GM18517 (cell line): Measurements from ENCODE around the gene ELMO1.

Source experiments
- ATAC-seq: cut with Tn5 transposase; IDR thresholded peaks from one replicate; pipeline ENCODE4 v1.9.1; 2021; ENCODE audit warnings: mild to moderate bottlenecking, moderate library complexity; ENCODE audit not compliant: unreplicated experiment

The ELMO1 gene

DNA sequence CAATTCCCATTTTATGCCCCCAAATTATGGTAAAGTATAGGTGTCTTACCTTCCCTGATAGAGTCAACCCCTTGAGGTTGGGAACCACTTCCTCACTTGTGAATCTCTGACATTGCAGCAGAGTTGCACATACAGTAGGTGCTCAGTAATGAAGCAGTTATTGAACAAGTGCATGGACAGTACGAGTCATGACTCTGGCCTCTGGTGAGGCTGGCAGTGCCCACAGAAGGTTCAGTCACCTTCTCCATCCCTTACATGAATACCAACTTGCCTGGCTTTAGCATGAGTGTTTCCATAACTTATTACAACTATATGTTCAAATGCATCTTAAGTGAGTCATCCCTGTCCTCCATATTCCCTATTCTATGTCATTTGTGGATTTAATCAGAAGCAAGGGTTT lies 340.0 kb downstream of the ELMO1 start:
- no peak for ATAC-seq

DNA sequence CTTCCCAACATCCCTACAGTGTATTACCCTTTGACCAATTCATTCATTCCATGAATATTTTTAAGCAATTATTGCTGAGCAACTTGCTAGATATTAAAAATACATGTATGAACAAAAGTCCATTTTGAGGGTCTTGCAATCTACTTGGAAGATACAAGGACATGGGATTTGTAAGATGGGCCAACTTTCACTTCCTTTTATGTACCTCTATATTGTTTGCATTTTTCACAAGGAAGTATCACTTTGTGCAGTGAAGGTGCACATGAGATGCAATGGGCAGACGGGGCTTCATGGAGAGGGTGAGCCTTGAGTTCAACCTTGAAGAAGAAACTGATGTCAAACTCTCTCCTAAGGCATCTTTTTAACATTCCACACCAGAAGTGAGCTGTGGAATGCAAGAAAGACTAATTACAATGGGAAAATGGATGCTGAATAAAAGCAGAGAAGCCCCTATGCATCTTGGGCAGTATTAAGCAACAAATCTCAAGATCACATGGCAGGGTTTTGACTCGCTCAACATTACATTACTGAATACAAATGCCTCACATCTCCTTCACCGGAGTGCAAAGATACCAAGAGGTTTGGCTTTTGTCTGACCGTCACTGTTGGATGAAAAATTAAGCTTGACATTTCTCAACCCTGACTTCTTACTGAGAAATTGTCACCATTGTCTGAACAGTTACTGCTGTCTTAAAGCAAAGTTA lies 341.5 kb downstream of the ELMO1 start:
- ATAC-seq, result no peak

DNA sequence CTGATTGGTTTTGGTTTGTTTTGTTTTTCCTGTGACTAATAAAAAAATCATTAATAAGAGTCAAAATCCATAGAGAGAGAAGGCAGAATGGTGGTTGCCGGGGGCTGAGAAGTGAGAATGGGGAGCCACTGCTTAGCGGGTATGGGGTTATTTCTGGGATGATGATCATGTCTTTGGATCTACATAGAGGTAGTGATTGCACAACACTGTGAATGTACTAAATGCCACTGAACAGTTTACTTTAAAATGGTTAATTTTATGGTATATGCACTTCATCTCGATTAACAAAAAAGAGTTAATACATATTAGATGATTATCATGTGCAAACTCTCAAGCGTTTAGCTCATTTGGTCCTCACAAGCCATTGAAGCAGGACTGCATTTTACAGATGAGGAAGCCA lies 342.9 kb downstream of the ELMO1 start:
- no peak for ATAC-seq

DNA sequence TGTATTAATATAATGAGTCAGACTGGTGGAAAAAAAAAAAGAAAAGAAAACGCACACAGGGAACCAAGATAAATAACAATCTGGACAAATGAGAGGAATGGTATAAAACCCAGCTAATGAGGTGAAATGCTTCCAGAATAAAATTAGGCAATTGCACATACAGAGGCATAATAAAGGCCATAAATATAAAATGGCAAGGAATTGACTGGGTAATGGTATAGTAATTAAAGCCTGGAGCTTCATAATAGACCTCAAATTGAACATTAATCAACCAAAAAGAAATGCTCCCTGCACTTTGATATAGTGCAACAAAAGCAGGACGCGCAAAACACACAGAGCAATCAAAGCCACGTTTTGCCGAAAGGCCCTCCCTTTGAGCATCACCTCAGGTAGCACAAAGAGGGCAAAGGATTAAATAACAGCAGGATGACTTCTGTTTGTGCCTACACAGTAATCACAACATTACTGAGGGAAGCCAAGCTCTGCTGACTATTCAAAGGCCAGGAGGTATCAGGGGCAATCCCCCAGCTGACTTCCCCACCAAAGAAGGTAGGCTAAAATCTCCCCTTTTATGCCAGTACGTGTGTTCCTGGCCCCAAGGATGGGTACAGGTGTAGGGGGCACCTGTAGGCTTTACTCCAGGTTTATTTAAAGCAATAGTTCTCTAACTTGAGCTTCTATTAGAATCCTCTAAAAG lies 343.7 kb downstream of the ELMO1 start:
- no peak for ATAC-seq

DNA sequence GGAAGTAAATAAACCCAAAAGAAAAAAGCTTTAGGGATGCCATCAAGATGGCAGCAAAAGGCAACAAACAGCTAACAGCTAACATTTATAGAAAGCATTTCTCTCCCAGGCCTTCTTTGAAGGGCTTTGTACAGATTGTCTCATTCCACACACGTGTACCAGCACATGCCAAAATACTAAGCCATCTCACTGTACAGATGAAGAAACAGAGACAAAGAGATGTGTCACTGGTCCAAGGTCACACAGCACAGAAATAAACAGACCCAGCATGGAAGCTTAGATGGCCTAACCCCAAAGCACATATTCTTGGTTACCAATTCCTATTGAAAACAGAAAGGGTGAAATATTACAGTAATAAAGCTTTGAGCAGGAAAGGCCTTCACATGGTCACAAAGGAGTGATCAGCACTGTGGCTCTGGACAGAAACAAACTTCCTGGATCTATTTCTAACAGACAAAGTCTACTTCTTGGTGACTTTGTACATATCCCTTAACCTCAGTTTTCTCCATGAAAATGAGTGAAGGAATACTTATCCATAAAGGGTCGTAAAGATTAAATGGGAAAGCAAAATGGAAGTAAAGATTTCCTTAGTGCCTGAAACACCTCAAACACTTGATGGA lies 346.0 kb downstream of the ELMO1 start:
- ATAC-seq, result no peak

DNA sequence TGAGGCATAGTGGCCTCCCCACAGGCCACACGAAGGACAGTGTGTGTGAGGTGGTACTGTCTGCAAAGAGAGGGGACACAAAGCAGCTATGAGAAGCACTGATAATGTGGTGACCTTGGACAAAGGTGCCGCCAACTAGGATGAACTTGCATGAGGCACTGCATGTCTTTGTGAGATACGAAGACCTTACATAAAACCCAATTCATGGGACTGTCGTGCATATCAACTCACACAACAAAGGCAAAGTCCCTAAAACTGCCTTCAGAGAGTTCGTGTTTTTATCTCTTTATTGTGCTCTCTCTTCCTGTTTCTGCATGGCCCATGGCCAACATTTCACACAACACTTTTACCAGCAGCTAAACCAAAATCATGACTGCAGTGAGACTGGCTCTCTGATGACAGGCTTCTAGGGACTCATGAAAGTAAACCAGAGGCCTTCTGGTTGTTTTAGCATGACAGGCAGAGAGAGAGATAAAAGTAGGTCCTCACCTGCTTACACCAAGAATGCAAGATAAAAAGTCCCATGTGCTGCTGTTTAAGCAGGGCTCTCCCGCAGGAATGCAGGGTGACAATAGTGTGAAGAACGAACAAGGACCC lies 347.8 kb downstream of the ELMO1 start:
- ATAC-seq, result no peak

DNA sequence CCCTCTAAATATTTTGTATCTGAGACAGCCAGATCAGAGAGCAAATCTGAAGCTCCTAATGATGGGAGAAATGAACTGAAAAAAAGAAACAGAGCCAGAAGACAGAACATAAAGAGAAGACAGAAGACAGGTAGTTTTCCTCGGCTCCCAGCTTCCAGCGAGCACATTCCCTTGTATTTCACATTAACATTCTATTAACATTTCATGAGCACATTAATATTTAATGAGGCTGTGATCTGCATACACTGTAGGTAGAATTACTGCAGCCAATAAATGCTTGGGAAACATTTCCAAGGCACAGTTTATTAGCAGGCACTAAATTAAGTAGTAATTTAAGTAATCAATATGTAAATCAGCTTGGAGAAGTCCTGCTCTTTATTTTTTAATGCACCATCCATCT lies 349.9 kb downstream of the ELMO1 start:
- ATAC-seq, result no peak

DNA sequence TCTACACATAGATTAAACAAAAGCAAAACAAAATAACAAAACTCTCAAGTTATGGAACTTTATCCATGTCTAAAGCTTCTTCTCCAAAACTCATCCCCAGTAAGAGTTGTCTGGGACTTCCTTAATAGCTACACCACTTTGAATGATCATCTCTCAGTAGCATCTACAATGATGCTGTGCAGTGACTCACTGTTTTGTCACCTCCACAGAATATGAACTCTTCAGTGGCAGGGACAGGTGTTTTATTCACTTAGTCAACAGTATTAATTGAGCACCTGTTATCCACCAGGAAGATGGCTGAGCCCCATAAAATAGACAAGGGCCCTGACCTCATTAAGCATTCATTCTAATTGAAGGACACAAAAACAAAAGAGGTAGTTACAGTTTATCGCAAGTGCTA lies 350.7 kb downstream of the ELMO1 start:
- ATAC-seq, result no peak

DNA sequence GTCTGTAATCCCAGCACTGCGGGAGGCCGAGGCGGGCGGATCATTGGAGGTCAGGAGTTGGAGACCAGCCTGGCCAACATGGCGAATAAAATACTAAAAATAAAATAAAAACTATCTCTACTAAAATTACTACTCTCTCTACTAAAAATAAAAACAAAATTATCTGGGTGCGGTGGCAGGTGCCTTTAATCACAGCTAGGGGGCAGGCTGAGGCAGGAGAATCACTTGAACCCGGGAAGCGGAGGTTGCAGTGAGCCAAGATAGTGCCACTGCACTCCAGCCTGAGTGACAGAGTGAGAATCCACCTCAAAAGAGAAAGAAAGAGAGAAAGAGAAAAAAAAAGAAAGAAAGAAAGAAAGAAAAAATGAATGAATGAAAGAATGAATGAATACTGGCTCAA lies 351.4 kb downstream of the ELMO1 start:
- ATAC-seq, result no peak

DNA sequence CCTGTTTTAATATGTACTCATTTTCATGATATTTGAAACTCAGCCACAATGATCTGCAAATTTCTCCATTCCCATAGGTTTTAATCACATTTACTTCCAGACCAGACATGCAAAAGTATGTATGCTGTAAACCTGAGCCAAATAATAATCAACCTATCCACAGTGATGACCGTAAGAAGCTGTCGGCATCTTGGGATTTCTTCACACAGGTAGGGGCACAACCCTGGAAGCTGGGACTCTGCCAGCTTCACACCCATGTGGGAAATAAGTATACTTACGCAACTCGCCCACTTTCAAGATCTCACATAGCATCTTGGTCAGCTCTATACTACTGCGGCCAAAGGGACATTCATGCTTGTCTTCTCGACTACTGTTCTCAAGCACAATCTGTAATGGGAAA lies 352.3 kb downstream of the ELMO1 start:
- no peak for ATAC-seq

DNA sequence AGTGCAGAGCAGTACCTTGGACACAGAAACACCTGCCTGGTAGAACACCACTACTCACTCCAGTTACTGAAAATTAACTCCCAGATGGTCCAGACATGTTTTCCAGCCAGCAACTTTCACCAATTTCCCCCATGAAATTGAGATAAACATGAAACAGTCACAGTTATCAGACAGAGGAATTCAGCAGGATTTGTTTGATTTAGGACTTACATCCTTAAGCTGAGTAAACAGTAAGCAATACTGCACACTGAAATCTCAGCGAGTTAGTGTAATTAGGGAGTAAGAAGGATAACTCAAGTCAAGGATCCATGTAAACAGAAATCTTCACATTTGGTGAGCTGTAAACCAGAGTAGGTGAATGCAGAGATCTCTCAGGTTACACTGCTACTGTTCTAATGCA lies 353.5 kb downstream of the ELMO1 start:
- no peak for ATAC-seq

DNA sequence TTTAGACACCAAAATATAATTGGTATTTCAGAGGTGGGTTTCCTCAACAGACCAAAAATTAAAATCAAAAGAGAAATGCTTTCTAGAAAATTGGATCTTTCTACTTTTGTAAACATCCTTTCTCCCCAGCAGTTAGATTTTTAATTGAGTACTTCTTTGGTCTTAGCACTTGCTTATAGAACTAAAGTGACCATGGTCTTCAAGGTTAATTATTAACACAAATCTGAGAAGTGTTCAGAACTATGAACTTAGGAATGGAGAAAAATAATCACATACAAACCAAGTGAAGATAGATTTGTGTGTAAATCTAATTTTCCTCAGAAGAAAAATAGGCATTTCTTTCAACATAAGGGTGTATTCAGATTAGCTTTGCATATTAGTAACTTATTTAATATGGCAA lies 355.4 kb downstream of the ELMO1 start:
- no peak for ATAC-seq

DNA sequence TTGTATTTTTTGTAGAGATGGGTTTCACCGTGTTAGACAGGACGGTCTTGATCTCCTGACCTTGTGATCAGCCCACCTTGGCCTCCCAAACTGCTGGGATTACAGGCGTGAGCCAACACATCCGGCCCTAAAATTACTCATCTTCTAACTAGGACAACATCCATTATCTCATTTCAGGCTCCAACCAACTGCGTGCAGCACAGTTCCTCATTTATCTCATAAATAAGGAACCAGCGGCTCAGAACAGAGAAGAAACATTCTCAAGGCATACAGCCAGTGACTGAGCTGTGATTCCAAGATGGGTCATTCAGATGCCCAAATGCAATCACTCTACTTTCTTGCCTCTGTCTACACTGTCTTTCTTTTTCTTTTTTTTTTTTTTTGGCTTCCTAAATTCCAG lies 356.1 kb downstream of the ELMO1 start:
- no peak for ATAC-seq

DNA sequence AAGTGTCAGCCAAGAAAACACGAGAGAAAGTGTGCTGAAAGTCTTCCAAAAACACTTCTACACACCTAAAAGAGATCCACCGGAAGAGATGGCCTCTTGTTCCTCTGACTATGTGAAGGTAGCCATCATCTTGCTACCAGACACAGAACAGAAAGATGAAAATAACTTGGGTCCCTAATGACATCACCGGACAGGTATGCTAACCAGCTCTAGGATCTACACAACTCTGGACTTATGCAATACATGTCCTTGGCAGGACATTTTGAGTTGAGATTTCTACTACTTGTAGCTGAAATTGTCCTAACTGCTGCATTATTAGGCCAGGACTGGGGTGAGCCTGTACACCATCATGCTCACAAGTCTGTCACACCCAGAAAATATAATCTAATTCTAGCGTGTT lies 358.7 kb downstream of the ELMO1 start:
- ATAC-seq, result no peak

DNA sequence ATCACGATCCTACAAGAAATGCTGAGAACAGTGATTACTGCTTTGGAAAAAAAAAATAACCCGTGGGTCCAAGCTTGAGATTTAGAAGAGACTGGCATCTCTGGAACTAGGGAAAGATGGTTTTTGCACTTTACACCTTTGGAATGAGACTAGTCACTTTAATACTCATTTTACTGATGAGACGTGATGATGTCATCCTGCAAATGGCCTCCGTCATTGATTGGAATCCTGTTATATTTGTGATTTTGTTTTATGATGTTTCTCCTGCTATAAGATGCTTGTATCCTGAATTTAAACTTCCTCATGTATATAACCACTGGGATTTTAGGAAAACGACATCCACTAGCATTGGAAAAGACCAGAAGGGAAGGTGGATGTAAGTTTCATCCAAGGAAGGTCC lies 363.1 kb downstream of the ELMO1 start:
- ATAC-seq, result no peak

DNA sequence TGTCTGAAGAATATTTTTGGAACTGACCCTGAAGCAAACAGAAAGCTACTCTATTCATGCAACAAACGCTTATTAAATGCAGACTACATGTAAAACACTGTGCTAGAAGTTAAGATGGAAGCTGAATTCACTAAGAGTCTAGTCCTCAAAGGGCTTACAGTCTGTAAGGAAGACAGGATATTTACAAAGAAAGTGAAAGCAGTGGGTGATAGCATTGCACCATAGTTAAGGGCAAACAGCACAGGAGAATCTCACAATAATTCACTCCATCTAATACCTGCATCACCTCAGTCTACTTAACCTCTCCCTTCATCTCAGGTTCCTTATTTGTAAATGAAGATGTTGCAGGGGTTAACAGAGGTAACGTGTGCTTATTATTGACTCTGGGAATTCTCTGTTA lies 364.4 kb downstream of the ELMO1 start:
- no peak for ATAC-seq

DNA sequence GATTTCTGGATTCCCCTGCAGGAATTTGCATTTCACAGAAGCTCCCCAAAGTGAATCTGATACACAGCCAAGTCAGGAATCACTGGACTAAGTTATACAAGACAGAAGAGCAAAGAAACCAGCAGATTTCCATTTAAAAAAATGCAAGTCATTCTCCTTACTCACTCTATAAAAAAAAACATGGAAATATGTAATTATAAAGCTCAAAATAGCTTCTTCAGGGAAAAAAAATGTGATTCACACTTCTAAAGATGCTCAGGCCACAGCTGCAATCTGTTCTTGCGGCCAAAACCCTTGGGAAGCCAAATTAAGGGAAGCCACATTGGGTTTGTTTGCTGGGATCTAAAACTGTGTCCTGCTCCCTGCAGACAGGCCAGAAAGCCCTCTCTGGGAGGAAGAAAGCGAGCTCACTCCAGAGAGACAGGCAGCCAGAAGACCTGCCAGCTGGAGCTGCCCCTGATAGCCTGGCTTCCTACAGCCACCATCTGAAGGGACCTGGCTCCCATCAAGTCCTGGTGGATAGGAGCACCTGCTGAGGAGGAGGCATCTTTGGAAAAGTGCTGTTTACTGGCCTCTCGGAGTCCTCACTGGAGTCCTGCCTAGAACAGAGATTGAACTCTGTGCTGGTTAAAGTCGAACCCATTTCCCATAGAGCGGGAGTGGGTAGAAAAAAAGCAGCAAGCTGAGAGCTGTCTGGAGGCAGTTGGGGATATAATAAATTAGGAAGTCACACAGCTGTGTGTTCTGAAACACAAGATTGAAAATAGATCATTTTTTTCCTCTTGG lies 365.2 kb downstream of the ELMO1 start:
- no peak for ATAC-seq

DNA sequence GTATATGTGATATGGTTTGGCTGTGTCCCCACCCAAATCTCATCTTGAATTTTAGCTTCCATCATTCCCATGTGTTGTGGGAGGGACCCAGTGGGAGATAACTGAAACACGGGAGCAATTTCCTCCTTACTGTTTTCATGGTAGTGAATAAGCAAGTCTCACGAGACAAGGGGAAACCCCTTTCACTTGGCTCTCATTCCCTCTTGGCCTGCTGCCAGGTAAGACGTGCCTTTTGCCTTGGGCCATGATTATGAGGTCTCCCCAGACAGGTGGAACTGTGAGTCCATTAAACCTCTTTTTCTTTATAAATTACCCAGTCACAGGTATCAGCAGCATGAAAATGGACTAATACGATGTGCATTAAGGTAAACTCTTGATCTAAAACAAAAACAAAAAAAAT lies 367.2 kb downstream of the ELMO1 start:
- ATAC-seq, result no peak

DNA sequence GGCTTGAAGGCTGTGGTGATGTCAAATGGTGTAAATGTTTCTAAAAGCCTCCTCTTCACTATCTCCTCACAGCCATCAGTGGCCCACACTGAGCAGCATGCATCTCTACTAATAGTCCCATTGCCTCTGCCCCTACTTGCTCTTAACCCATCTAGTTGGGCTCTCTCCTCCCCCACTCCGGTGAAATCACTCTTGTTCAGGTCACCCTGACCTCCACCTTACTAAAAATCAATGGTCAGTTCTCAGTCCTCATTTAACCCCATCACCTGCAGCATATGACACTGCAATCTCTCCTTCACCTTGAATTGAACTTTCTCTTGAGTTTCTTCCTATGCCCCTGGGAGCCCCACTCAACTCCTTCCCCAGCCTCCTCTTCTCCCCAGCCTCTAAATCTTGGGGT lies 369.2 kb downstream of the ELMO1 start:
- ATAC-seq, result no peak

DNA sequence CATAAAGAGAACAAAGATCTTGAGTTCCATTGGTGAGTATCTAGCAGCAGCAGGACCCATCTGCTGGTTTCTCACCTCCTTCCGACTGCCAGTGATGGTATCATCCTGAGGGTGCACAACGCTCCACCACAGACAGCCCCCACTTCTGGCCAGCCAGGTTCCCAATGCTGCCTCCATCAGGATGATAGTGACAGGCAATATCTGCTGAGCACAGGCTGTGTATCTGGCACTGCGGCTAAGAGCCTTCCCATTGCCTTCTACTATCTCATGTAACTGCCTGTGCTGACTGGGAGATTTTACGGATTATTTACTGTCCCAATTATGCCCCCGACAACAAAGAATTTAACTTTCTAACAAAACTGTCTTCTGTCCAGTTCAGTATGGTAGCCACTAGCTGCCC lies 372.0 kb downstream of the ELMO1 start:
- ATAC-seq, result no peak

DNA sequence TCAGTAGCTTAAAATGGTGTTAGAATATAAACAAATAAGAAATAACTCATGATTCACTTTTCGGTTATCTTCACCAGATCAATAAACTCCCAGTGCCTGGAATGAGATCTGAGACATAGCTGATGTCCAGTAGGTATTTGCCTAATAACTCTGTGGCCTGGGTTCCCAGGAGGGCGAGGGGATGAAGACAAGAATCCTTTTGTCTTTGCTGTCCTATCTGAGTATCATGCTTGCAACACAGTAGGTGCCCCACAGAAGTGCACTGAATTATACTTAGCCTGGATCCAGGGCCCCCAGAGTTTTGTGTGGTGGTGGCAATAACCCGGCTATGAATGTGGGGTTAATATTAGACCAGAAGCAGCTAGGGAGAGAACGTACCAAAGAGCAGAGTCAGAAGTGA lies 374.3 kb downstream of the ELMO1 start:
- no peak for ATAC-seq
